Measurements from ENCODE around the gene CRACR2A. TPM values are rescaled to one million over a fixed set of nuclear protein-coding genes. Genes with fewer than 3 reads are reported as not detected.
A peak's percentile ranks its signal among the peaks of the same experiment; 100 is the strongest.

CRACR2A gene
- polyA plus RNA-seq, 2 of the 4 experiments (the other 2 are of a cell fraction), result 1.1 to 3.8 TPM

- 49% methylated on average over 3 of the region's 4 CpGs for WGBS (ENCODE audit: missing lambda C conversion rate)
- DNase-seq (ENCODE audit: low read depth in 1 of 2, low spot score in 1 of 2), result peak; percentile 19 to 23
- Histone ChIP-seq H3K27ac (no peak overlapping the region), H3K4me1 (no peaks in the 10 kb centered on the region), H3K9me3 (no peaks in the 10 kb centered on the region), H3K4me3 (no peak overlapping the region), H3K4me2 (no peak overlapping the region)
- FAIRE-seq, result no peak
- no peak for TF ChIP-seq POLR2A (IDR thresholded peaks at IDR 0.05; ENCODE audit: low read length)
- peak; percentile 22; the same call in 1 of the 3 replicates for TF ChIP-seq CTCF (IDR thresholded peaks at IDR 0.05)
- TF ChIP-seq MAFK (IDR thresholded peaks at IDR 0.05; ENCODE audit: partially characterized antibody), result no peak
- no peak for TF ChIP-seq REST (IDR thresholded peaks at IDR 0.05)
- no peak for TF ChIP-seq ZSCAN20 (CRISPR knock-in tag; IDR thresholded peaks at IDR 0.05)
- no peak for TF ChIP-seq CHD2 (IDR thresholded peaks at IDR 0.05; ENCODE audit: low read length, partially characterized antibody)
- TF ChIP-seq RAD21 (conservative IDR thresholded peaks at IDR 0.05 in 1 of 2, IDR thresholded peaks at IDR 0.05 in 1 of 2), result peak in 1 of 2 experiments; percentile 31; a peak in 2 of 5 replicates
- TF ChIP-seq PHF8 (IDR thresholded peaks at IDR 0.05; ENCODE audit: borderline replicate concordance, low read depth), result no peak
- ChIA-PET POLR2A (no interaction called here), CTCF (interaction anchor here (1.2 to 1.4 kb wide), 2 partner anchors 24 to 99 kb away, joined by 3 read pairs; no protein-coding TSS in a partner anchor)
- ATAC-seq, result peak; percentile 65 to 91; a peak in 4 of 6 replicates
These were observed 97.5 kb downstream of the CRACR2A start for GRCh38 chr12:3655328-3655900.

- H3K4me2 ChIP-seq, result no peak overlapping the region
- H3K4me1 ChIP-seq, result no peaks in the 10 kb centered on the region
- no peak for ATAC-seq
- POLR2A ChIA-PET, result no interaction called here
- DNase-seq (ENCODE audit: low read depth in 1 of 2, low spot score in 1 of 2), result no peak
- CTCF ChIA-PET, result interaction anchor here (0.6 kb wide), 1 partner anchor 101 kb away, joined by 3 read pairs; the partner anchor contains the start of gene CRACR2A
- no peak overlapping the region for H3K4me3 ChIP-seq
- 55% methylated on average over 6 of the region's 6 CpGs for WGBS (ENCODE audit: missing lambda C conversion rate)
- no peak for TF ChIP-seq ZSCAN20 (CRISPR knock-in tag; IDR thresholded peaks at IDR 0.05)
- no peaks in the 10 kb centered on the region for H3K9me3 ChIP-seq
- FAIRE-seq, result no peak
- no peak overlapping the region for H3K27ac ChIP-seq
These were observed 101.1 kb downstream of the CRACR2A start for GRCh38 chr12:3651585-3652424.

GRCh38 chr12:3647504-3647903, 105.4 kb downstream of the CRACR2A start:
- ATAC-seq, result no peak
- Histone ChIP-seq H3K9me3 (no peaks in the 10 kb centered on the region), H3K27ac (no peak overlapping the region), H3K4me2 (no peak overlapping the region), H3K4me1 (no peaks in the 10 kb centered on the region), H3K4me3 (no peak overlapping the region)
- DNase-seq (ENCODE audit: low read depth in 1 of 2, low spot score in 1 of 2), result no peak
- POLR2A ChIA-PET, result no interaction called here
- WGBS (ENCODE audit: missing lambda C conversion rate), result 55% methylated on average over 5 of the region's 5 CpGs
- TF ChIP-seq FOXS1 (CRISPR knock-in tag; IDR thresholded peaks at IDR 0.05) (no peak), ZC3H11A (IDR thresholded peaks at IDR 0.05) (no peak), NFE2L2 (conservative IDR thresholded peaks at IDR 0.05; ENCODE audit: low read length) (no peak), MYC (IDR thresholded peaks at IDR 0.05; ENCODE audit: borderline replicate concordance, low read length) (no peak), EP300 (IDR thresholded peaks at IDR 0.05) (no peak), MAX (IDR thresholded peaks at IDR 0.05) (no peak), HDAC2 (IDR thresholded peaks at IDR 0.05) (no peak), RNF2 (IDR thresholded peaks at IDR 0.05; ENCODE audit: borderline replicate concordance, low read depth) (no peak)
- CTCF ChIA-PET, result interaction anchor here (0.6 to 2.1 kb wide), 3 partner anchors 155 to 1181 kb away, joined by 3 to 8 read pairs (median 3); no protein-coding TSS in a partner anchor
- no peak for FAIRE-seq

Data from A549 (cell line).